GM21717 (cell line): ENCODE data around the gene POMGNT2.
"Not testable (repeated sequence)": the region's sequence is repeated elsewhere in the genome, so short reads cannot be mapped to it uniquely, and the experiment has no call there.

ENCODE experiments used
- ATAC-seq: cut with Tn5 transposase; IDR thresholded peaks from one replicate; pipeline ENCODE4 v1.9.1; 2021; ENCODE audit warnings: mild to moderate bottlenecking, moderate library complexity; ENCODE audit not compliant: unreplicated experiment

The POMGNT2 gene

DNA sequence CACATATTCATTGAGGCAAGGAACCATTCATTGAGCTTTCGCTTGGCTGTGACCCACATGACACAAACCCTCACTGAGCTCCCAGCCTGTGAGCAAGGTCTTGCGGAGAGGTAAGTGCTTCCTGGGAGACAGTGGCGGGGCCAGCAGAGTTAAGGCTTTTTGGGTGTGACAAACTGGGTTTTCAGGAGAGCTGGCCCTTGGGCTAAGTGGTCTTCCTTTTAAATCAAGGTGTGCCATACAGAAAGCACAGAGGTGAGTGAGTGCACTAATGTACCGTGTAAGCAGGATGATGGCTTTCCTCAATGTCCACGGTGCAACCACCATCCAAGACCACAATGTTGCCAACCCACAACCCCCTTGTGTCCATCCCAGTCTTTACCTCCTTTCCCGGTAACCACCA, 28.6 kb downstream of the POMGNT2 start:
- no peak for ATAC-seq

- ATAC-seq: no peak
These were observed 29.0 kb downstream of the POMGNT2 start for GRCh38 chr3:43076857-43077256.

DNA sequence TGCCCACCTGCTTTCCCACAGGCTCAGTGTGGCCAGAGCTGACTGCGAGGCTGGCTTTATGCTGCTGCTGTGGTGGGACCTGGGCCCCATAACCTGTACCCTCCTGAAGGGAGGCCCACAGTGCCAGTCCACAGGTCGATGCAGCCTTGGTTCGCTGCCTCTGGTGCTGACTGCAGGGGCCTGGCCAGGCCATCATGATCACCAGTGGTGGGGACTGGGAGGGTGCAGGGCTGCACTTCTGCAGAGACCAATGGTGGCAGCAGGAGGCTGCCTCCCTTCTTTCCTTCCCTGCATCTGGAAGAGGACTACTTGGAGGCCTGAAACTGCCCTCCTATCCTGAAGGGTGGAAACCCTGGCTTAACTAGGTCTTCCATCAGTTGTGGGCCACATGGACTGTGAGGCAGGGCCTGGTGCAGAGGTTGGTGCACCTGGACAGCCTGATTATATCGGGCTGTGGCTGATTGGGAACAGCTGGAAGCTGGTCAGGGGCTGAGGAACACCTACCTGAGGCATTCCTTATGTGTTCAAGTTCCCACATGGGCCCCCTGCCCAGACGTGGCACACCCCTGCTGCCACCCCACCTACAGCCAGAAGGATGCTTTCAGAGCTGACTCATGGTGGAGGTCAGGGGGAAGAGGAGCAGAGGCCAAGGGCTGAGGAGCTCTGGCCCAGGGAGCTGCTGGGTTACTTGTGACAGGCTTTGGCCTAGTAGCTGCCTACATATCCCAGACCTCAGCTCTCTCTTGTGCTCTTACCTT, 29.8 kb downstream of the POMGNT2 start:
- ATAC-seq: no peak

GRCh38 chr3:43074901-43075689, 30.8 kb downstream of the POMGNT2 start:
- ATAC-seq: no peak

DNA sequence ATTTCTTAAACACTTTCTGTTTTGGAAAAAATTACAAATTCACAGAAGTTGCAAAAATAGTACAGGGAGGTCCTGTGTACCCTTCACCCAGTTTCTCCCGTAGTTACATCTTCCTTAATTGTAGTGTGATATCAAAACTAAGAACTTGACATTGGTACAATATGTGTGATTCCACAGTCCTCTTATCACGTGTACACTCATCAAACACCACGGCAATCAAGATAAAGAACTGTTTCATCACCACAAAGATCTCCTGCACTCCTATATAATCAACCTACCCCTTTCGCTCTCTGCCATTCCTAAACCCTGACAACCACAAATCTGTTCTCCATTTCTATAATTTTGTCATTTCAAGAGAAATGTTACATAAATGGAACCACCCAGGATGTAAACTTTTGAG, 31.4 kb downstream of the POMGNT2 start:
- no peak for ATAC-seq

GRCh38 chr3:43073836-43074220, 32.1 kb downstream of the POMGNT2 start:
- no peak for ATAC-seq

DNA sequence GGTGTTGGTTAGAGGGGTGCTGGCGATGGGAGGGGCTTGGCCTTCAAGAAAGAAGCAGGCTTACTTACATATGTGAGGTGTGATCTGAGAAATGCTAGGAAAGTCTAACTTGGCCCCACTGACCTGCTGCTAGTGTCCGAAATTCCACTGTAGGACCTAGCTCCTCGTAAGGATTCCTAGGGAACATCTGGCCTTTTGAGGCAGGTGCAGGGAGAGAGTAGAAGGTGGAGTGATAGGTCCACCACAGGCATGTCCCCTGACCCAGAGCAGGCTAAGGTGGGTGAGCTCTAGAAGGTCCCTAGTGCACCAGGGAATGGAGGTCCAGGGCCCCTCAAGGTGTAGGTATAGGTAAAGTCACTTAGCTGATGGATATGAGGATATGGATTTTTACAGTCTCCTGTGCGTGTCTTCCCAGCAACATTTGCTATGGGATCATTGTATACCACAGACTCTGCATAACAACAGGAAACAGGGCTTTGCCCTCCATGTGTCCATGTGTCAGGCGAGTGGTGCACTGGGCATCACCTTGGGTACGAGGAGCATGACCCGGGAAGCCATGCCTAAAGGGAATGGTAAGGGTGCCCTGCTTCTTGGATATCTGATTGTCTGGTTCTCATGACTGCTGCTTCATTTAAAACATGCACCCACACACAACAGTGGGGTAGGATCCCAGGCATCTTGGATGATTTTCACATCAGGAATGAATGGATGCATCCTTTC, 32.6 kb downstream of the POMGNT2 start:
- no peak for ATAC-seq

DNA sequence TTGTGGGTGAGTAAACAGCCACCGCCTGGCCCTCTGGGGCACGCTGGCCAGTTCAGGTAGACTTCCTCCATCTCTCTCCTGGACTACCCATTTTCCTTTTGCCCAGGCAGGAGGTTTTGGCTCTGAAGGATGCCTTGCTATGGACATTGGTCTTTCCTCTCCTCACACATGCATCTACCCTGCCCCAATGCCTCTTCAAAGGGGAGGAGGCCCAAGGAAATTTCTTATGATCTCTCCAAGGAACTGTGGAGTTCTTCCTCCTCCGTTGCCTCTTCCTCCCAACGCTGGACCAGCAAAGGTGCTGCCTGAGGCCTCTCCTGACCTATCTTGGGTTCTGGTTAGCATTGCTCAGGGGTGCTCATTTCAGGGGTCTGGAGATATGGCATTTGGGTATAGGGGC, 33.5 kb downstream of the POMGNT2 start:
- ATAC-seq: no peak

DNA sequence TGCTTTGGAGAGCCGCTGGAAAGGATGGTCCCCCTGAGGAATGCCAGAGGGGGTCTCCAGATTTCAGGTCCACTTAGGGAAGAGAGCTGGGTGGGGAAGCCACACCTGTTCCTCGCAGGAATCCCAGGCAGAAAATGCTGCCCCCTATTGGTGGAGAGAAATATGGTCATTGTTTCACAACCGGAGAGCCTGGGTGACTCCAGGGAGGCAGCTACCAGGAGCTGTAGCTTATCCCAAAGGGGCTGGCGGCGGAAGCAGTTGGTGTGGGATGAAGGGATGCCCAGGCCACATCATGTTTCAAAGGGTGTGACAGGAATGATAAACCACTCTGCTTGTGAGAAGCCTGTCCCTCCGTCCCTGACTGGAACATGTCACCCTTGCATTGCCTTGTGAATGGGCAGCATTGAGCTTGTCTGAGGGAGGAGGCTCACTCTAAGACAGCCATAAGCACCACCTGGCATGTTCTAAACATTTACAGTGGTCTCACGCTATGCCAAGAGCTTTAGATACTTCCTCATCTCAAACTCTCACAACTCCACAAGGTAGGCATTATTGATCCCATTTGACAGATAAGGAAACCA, 34.5 kb downstream of the POMGNT2 start:
- no peak for ATAC-seq

GRCh38 chr3:43070670-43071069, 35.2 kb downstream of the POMGNT2 start:
- ATAC-seq: not testable (repeated sequence)

DNA sequence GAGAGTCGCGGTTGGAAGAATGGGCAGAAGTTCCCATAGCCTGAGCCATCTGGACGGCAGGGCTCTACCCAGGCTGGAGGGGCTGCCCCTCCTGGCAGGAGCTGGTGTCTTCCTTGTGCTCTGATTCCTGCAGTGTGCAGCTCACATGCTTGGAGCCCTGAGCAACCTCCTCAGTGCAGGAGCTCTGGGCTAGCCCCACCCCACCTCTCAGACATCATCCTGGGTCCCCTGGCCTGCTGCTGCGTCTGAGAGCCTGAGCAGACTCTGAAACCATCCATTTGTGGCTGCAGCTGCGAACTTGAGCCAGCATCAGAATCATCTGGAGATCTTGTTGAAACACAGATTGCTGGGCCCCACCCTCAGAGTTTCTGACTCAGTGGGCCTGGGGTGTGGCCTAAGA, 42.8 kb downstream of the POMGNT2 start:
- no peak for ATAC-seq

DNA sequence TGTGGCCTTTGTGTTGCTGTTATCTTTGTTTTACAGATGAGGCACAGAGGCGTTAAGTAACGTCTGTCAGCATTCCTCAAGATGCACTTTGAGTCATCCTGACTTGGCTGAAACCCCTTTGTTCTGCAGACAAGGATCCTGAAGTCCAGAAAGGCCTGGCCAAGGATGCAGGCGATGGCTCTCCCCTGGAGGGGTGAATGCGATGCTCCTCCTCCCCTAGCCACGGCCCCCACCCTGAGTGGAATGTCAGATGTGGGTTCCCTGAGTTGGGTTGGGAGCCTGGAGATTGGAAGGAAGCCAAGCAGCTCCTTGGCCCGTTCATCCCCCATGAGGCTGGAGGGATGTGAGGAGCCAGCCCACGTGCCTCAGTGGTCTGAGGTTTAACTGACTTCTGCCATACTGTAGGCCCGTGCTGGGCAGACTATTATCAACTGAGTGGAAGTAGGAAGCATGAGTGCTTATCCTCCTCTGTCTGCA, 43.3 kb downstream of the POMGNT2 start:
- ATAC-seq: no peak

GRCh38 chr3:43062040-43062563, 43.8 kb downstream of the POMGNT2 start:
- ATAC-seq: no peak

DNA sequence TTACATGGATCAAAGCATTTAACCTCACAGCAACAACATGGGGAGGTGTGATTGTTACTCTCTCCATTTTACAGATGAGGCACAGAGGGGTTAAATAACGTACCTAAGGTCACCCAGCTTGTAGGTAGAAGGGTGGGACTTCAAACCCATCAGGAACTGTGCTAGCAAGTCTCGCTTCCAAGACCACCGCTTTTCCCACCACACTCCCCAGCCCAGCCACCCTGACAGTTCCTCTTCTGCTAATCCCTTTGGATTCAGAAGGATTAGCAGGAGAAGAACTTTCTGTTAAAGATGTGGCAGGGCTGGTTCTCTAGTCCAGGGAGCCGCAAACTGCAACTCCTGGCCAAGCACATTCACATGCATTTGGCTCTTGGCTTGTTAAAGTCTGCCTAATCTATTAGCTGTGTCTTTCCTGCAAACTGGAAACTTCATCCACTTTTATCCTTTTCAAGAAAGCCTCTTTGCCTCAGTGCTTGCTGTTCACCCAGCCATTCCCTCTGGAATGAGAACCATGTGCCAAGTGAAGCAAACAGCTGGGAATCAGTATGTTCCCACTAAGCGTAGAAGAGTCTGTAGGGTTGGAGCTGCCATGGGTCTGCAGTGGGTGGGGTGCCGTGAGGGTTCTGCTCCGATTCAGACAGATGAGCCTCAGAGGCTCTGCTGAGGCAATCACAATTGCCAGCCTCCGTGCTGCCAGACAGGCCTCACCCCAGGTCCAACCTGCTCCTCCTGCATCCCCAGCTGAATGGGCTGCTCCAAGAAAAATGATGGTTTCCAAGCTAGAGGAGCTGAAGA, 44.6 kb downstream of the POMGNT2 start:
- no peak for ATAC-seq

GRCh38 chr3:43059456-43059855, 46.4 kb downstream of the POMGNT2 start:
- no peak for ATAC-seq

GRCh38 chr3:43055806-43056770, 49.8 kb downstream of the POMGNT2 start:
- no peak for ATAC-seq

GRCh38 chr3:43055393-43055792, 50.5 kb downstream of the POMGNT2 start:
- ATAC-seq: no peak

GRCh38 chr3:43054754-43055153, 51.1 kb downstream of the POMGNT2 start:
- ATAC-seq: no peak

- no peak for ATAC-seq
These were observed 52.6 kb downstream of the POMGNT2 start for GRCh38 chr3:43053291-43053690.
